Measurements from ENCODE around the gene WDR44.
"Not testable (repeated sequence)": the region's sequence is repeated elsewhere in the genome, so short reads cannot be mapped to it uniquely, and the experiment has no call there.

The WDR44 gene

DNA sequence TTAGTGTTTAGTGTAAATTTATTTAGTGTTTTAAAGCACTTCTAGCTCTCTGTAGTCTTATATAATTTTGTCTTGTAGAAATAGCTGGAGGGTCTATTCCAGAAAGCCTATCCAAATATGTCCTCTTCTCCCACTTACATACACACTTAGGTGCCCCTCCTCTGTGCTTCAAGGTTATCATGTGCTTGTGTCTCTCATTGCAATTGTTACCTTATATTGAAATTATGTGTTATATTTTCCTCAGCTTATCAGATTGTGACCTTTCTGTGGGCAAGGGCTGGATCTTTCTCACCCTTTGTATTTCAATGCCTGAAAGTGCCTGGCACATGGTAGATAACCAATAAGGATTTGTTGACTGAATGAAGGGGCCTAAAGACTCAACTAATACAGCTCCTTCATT, 18.4 kb downstream of the WDR44 start:
- no peak for DNase-seq

DNA sequence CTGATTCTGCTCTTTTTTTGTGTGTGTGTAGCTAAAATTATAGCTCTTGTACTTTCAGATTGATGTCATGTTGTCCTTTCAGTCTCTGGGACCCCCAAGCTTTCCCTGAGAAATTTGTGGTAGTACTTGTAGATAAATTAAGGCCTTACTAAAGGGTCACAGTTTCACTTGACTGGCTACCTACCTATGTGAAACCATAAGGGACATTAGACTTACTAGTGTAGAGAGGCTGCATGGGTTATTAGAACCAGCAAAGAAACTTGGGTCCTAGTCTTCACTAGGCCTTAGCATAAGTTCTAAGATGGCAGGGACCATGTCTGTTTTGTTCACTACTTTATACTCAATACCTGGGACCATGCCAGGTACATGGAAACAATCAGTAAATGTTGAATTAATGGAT, 21.4 kb downstream of the WDR44 start:
- no peak for DNase-seq

DNA sequence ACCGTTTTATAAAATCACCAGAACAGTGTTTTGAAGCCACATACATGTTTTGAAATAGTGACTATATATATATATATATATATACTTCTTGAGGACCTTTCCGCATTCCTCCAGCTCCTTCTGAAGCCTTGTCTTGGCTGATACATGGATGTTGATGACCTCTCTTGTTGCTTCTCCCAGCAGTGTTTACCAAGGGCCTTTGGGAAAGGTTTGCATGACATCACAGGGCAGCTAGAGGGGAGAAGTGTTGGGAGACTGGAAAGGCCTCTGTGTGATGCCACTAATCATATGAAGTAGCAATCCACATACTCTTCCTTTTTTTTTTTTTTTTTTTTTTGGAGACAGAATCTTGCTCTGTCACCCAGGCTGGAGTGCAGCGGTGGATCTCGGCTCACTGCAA, 22.5 kb downstream of the WDR44 start:
- DNase-seq = no peak

DNA sequence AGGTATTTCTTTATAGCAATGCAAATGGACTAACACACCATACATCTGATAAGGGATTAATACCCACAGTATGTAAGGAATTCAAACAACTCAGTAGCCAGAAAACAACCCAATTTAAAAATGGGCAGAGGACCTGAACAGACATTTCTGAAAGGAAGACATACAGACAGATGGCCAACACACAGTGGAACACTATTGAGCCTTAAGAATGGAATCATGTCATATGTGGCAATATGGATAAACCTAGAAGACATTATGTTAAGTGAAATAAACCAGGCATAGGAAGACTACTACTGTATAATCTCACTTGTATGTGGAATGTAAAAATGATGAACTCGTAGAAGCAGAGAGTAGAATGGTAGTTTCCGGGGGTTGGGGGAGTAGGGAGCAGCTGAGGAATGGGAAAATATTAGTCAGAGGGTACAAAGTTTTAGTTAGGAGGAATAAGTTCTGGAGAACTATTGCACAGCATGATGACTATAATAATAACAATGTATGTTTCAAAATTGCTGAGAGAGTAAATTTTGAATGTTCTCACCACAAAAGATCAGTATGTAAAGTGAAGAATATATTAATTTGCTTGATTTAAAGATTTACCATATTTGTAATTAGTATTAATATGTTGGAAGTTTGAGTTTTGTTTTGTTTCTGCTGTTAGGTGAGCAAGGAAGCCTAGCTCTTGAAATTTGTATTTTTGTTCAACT, 25.2 kb downstream of the WDR44 start:
- no peak for DNase-seq

DNA sequence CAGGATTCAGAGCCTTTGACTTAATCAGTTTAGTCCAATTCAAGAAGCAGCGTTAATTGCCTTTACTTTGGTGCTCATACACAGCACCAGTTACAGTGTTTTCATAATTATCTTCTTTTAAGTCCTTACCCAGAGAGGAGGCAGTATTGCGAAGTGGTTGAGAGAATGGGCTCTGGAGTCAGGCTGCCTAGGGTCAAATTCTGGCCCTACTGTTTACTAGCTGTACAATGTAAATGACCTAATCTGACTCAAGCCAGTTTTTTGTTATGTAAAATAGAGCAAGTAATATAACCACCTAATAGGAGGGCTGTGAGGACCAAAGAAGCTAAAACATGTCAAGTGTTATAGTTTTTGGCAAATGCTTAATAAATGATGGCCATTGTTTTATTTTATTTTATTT, 27.6 kb downstream of the WDR44 start:
- DNase-seq = no peak

DNA sequence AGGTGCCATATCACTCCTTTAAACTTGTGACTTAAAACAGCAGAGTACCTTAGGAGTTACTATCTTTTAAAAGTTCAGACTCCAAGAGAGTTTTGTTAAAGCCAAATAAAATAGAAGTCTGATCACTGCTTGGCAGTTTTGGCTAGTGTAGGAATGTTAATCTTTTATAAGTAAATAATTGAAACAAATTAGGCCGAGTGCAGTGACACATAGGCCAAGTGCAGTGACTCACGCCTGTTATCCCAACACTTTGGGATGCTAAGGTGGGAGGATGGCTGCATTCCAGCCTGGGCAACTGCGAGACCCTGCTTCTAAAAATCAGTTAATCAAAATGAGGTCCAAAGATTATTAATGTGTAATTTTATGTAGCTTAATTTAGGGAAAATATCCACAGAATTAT, 37.2 kb downstream of the WDR44 start:
- no peak for DNase-seq

DNA sequence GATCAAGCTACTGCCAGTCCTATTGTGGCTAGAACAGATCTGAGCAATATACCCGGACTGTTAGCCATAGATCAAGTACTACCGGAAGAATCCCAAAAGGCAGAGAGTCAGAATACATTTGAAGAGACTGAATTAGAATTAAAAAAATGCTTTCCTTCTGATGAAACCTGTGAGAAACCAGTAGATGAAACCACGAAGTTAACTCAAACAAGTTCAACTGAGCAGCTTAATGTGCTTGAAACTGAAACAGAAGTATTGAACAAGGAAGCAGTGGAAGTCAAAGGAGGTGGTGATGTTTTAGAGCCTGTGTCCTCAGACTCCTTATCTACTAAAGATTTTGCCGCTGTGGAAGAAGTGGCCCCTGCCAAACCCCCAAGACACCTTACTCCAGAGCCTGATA, 46.8 kb downstream of the WDR44 start:
- DNase-seq = no peak

DNA sequence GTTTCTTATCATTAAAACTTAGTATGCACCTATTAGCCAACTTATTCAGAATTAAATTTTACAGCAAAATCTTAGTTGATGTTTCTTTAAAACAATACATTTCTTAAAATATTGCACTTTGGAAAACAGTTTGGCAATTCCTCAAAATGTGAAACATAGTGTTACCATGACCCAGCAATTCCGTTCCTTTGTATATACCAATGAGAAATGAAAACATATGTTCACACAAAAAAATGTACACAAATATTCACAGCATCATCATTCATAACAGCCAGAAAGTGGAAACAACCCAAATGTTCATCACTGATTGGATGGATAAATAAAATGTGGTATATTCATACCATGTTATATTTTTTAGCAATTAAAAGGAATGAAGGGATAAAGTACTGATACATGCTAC, 50.2 kb downstream of the WDR44 start:
- no peak for DNase-seq

DNA sequence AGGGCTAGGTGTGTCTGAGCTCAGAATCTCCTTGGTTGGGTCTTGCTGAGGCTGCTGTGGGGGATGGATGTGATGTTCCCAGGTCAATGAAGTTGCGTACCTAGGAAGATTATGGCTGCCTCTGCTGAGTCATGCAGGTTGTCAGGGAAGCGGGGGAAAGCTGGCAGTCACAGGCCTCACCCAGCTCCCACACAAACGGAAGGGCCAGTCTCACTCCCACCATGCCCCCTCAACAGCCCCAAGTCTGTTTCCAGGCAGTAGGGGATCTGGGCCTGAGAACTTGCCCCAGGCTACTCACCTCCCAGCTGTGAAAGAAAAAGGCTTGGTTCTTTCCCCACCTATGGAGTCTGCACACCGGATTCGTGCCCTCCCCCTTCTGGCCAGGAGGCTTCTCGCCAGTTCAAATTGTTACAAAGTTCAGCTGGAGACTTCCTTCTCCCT, 72.9 kb downstream of the WDR44 start:
- no peak for DNase-seq

DNA sequence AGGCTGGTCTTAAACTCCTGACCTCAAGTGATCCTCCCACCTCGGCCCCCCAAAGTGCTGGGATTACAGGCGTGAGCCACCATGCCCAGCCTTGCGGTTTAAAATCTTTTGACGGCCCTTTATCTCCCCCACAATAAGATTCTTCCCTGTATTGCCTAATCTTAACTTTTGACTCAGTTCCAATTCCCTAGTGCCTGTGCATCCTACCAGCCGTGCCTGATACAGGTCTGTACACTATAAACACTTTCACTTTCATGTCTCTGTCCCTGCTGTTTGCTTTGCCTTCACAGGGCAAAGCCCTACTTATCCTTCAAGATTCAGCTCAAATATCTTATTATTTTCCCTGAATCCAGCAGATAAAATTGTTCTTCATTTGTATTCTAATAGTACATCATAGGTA, 74.6 kb downstream of the WDR44 start:
- DNase-seq = no peak

DNA sequence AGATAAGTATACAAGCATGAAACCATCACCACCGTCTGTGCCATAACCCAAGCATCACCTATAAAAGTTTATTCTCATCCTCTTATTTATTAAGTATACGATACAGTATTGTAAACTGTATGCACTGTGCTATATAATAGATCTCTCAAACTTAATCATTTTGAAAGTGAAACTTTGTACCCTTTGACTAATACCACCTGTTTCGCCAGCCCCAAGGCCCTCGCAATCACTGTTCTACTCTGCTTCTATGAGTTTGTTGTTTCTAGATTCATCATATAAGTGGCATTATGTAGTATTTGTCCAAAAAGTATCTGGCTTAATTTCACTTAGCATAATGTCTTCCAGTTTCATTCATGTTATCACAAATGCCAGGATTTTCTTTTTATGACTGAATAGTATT, 77.7 kb downstream of the WDR44 start:
- DNase-seq = no peak

DNA sequence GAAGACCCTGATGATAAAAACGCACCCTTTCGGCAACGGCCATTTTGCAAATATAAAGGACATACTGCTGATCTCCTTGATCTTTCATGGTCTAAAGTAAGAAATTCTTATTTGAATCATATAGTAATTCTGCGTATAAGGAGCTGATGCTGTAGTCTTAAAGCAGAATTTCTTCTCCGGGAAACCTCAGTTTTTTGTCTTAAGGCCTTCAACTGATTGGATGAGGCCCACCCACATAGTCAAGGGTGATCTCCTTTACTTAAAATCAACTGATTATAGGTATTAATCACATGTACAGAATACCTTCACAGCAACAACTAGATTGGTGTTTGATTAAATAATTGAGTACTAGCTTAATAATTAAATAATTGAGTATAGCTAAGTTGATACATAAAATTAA, 86.9 kb downstream of the WDR44 start:
- DNase-seq = no peak

DNA sequence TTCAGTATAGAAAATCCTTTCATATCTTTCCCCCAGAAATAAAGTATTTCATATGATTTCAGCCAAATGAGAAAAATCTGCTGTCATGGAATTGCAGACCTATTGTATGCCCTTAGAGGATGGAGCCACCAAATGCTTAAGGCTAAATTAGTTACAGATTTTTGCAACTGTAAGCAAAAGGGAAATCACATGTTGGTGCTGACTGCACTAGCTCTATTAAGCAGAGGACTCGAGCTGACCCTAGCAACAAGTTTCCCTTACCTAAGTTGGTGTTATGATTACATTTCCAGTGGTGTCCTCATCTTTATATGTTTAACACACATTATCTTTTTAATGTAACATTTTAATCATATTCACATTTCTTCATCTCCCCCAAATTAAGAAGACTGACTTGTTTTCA, 91.4 kb downstream of the WDR44 start:
- no peak for DNase-seq

DNA sequence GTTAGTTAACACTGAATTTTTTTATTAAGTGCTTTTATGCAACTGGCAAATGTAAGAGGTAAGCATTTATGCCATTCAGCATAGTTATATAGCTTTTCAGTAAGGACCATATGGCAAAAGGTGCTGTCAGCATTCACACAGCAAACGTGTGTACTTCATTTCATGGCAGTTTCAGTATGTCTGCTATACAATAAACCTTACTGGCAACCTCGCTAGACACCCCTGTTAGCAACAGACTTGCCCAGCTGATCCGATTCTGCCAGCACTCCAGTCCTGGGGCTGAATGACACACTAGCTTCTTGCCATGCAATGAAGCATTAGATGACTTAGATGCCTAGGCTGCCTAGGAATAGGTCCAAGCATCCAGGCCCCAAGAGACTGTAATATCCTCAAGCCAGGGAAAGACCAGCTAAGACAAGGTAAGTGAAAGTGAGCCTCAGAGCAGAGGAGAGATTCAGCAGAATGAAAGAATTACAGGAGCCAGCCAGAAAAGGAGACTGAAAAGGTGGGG, 102.4 kb downstream of the WDR44 start:
- DNase-seq = no peak

DNA sequence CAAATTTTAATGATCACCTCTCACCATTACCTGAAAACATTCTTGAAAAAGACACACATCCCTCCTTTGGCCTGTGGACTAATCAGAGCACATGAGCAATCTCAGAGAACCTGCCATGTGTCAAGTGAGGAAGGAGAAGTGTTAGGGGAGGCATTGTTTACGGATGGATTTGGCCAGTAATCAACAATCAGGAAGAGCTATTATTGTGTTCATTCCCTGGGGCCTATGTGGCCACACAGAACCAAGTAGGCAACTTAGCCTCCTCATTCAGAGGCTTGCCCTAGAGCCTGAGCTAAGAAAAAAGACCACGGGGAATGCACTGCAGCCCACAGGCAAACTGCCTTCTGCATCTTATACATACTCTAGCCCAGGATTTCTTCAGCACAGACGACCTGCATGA, 109.1 kb downstream of the WDR44 start:
- DNase-seq = no peak

DNA sequence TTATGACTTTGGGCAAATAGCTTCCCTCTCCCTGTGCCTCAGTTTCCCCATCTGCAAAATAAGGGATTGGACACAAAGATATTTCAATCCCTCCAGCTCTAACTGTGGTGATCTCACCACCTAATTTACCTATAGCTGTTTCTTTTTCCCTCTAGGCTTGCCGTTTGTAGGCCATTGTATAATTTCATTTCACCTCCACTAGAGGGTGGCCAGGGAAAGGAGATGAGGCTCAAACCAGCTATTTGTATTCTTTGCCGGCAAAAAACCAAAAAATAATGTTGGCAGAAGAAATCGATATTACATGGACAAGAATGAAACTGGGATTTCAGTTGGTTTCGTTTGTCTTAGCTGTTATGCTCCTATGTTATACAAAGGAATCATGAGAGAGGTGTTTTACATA, 113.6 kb downstream of the WDR44 start:
- no peak for DNase-seq

DNA sequence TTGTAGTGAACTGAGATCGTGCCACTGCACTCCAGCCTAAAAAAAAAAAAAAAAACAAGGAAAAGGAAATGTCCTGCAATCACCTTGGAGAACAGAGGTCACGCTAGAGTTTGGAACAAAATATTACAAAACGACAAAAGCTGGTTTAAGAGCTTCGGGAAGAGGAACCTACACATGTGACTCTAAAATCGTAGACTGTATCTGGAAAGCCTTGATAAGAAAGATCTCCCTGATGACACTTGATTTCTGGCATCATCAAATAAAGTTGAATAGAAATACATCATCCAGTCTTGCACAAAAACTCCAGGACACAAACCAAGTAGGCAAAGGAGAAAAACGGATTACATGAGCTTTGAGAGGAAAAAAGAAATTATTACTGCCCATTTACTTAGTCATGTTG, 118.6 kb downstream of the WDR44 start:
- no peak for DNase-seq

DNA sequence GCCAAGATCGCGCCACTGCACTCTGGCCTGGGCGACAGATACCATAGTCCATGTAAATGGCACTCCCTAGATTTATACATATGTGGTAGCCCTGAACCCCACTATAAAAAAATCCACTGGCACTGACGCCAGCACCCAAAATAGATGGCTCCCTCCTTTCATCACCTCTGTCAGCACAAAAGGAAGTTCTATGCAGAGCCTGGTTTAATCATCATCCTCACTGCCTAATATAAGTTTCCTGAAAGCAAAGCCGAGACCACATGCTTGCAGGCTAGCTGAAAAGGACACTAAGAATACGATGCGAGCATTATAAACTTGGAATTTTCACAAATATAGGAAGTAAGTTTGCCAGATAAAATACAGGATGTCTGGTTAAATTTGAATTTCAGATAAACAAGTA, 122.2 kb downstream of the WDR44 start:
- no peak for DNase-seq

DNA sequence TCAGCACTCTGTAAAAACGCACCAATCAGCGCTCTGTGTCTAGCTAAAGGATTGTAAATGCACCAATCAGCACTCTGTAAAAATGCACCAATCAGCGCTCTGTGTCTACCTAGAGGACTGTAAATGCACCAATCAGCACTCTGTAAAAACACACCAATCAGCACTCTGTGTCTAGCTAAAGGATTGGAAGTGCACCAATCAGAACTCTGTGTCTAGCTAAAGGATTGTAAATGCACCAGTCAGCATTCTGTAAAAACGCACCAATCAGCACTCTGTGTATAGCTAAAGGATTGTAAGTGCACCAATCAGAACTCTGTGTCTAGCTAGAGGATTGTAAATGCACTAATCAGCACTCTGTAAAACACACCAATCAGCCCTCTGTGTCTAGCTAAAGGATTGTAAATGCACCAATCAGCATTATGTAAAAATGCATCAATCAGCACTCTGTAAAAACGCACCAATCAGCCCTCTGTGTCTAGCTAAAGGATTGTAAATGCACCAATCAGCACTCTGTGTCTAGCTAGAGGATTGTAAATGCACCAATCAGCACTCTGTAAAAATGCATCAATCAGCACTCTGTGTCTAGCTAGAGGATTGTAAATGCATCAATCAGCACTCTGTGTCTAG, 124.9 kb downstream of the WDR44 start:
- not testable (repeated sequence) for DNase-seq

DNA sequence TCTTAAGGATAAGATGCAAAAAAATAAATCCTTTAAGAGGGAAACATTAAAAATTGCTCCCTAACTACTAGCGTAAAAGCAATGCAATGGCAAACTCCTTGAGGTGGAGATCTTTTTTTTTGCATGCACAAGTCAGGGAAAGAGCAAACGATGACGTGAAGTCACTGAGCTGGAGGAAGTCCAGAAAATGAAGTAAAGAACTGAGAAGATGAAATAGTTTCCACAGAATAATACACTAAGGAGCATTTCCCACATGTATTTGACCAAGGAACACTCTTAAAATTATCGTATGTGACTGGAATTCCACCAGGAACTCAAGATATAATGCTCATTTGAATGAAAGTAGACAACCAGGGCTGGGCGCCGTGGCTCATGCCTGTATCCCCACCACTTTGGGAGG, 128.7 kb downstream of the WDR44 start:
- no peak for DNase-seq

DNA sequence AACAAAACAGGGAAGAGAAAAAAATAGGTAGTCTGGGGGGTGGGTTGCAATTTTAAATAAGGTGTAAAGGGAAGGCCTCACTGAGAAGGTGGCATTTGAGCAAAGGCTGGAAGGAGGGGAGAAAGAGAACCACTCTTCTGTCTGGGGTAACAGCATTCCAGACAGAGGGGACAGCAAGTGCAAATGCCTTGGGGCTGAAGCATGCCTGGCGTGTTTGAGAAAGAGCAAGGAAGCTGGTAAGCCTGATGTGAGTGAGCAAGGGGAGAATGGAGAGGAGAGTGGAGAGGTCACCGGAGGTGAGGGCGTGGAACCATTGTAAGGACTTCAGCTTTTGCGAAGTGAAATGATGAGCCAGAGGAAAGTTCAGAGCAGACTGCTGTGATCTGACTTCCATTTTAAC, 130.0 kb downstream of the WDR44 start:
- DNase-seq = no peak

DNA sequence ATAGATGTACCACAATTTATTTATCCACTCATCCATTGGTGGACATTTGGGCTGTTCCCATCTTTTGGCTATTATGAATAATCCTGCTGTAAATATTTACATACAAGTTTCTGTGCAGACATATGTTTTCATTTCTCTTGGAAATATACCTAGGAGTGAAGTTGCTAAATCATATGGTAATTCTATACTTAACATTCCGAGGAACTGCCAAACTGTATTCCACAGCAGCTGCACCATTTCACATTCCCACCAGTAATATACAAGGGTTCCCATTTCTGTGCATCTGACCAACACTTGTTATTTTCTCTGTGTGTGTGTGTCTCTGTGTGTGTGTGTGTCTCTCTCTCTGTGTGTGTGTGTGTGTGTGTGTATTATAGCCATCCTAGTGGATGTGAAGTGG, 134.3 kb downstream of the WDR44 start:
- DNase-seq = no peak

DNA sequence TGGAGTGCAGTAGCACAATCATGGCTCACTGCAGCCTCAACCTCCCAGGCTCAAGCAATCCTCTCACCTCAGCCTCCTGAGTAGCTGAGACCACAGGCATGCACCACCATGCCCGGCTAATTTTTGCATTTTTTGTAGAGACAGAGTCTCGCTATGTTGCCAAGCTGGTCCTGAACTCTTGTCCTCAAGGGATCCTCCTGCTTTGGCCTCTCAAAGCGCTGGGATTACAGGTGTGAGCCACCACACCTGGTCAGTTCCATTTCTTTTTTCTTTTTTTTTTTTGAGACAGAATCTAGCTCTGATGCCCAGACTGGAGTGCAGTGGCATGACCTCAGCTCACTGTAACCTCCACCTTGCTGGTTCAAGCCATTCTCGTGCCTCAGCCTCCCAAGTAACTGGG, 136.5 kb downstream of the WDR44 start:
- DNase-seq = not testable (repeated sequence)

DNA sequence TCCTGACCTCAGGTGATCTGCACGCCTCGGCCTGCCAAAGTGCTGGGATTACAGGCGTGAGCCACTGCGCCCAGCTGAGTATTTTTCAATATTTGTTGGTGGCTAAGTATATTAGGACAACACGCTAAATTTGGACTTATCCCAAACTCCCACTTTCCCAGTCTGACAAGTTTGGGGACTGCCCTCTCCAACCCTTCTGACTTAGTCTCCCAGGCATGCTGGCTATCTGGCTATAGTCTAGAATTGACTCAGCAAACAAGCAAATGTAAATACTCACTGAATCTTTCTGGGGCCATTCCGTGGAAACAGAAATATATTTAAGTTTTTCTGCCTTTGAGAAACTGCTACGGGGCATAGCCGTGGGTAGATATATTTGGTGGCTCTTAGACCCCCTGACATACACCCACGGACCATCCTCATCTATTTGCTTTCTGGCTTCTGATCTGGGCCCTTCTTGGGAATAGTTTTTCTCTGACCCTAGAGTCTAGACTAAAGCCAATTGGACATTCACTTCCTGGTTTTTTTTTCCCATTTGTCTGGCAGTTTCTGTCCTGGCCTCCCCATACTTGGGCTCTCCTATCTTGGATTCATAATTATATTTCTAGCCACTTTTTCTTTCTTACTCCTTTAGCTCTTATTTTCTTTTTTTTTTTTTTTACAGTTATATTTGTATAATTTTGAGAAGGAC, 138.5 kb downstream of the WDR44 start:
- DNase-seq = no peak

All from DMS79 (cell line).